Endothelial cell of umbilical vein (primary cell): ENCODE results near the gene LHX6.

Experiments
- CTCF ChIP-seq, 2 donors: IDR thresholded peaks; 1 replicate in 1 of 2; 2 replicates in 1 of 2; pipeline ENCODE4 v1.5.1; 2011; ENCODE audit warnings: low read length in 2 of 2, mild to moderate bottlenecking in 2 of 2, moderate library complexity in 2 of 2, control low read depth in 1 of 2, inconsistent platforms in 1 of 2, low read depth in 1 of 2; ENCODE audit not compliant: insufficient read depth in 1 of 2; ENCODE audit errors: extremely low read depth in 1 of 2
- EZH2 ChIP-seq: IDR thresholded peaks from 2 replicates; pipeline ENCODE4 v1.6.1; 2012; ENCODE audit warnings: borderline replicate concordance, low read depth, mild to moderate bottlenecking, moderate library complexity, low read length, inconsistent platforms; ENCODE audit not compliant: severe bottlenecking
- MAX ChIP-seq: IDR thresholded peaks from 2 replicates; pipeline ENCODE4 v1.6.1; 2011; ENCODE audit not compliant: insufficient read depth, insufficient read length
- MYC ChIP-seq: IDR thresholded peaks from one replicate; pipeline ENCODE4 v1.6.1; 2011; ENCODE audit warnings: mild to moderate bottlenecking, low read depth, low read length
- POLR2A ChIP-seq: IDR thresholded peaks from 2 replicates; pipeline ENCODE4 v1.6.1; 2012; ENCODE audit warnings: low read depth, mild to moderate bottlenecking, control low read depth, low read length
- POLR2AphosphoS5 ChIP-seq: IDR thresholded peaks from 2 replicates; pipeline ENCODE4 v1.6.1; 2012; ENCODE audit warnings: low read depth, mild to moderate bottlenecking, control low read depth, low read length, moderate library complexity; ENCODE audit not compliant: insufficient read depth

- TF ChIP-seq POLR2AphosphoS5 (no peak), CTCF (IDR thresholded peaks at IDR 0.05; ENCODE audit: extremely low read depth in 1 of 2, insufficient read depth in 1 of 2, low read depth in 1 of 2, low read length in 2 of 2) (no peak), POLR2A (no peak), MAX (no peak), MYC (no peak), EZH2 (no peak)
Measured at GRCh38 chr9:122188369-122188768, 40.4 kb downstream of the LHX6 start.
